SH-SY5Y (cell line): ENCODE measurements around the gene FMNL2.

Experiments used
- GATA2 ChIP-seq: IDR thresholded peaks from 2 replicates; pipeline ENCODE4 v1.6.1; 2011; ENCODE audit warnings: mild to moderate bottlenecking, low read depth, low read length
- GATA3 ChIP-seq: IDR thresholded peaks from 2 replicates; pipeline ENCODE4 v1.6.1; 2011; ENCODE audit warnings: low read depth, mild to moderate bottlenecking, low read length, moderate library complexity

GRCh38 chr2:152303951-152304350 is 31.0 kb upstream of the FMNL2 start:
- TF ChIP-seq GATA2 (no peak), GATA3 (no peak)
